ENCODE results near the gene SSBP3.

Gene SSBP3

DNA sequence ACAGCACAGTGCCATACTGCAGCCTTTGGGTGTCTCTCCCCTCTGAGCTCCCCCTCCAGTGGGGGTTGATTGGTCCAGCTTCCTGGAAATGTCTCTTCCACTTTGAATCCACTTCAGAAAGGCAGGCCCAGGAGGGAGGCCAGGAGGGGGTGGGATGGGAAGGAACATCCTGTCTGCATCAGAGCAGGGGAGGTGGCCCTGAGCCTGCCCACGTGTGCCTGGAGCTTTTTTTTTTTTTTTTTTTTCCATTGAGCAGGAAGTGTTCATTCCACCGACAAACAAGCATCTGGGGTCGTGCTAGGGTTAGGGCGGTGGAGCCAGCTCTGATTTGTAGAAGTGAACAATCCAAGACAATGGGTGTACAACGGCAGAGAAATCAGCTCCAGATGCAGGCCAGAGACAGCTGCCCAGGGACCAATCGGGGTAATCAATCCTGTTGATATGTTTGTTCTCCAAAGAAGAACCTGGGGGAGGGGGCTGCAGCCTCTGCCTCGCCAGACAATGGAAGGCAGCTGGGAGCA lies 93.3 kb downstream of the SSBP3 start:
- in situ Hi-C loops (cut with MboI; ENCODE audit: low sequenced_read_pairs): no loop called here

DNA sequence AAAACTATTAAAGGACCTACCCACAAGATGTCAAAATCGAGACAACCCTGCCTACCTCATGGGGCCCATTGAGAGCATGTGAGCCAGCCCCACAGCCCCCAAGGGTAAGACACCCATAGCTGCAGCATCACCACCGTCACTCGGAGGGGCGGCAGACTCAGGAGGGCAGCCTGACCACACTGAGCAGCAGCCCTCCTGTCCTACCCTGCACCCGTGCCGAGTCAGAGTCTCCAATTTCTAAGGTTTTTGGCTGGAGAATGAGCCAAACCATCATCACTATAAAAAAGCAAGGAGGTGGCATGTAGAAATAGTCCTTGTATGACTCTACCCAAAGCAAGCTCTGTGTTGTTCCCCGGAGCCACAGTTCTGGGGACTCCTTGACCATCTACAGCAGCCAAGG lies 94.7 kb downstream of the SSBP3 start:
- in situ Hi-C loops (cut with MboI; ENCODE audit: low sequenced_read_pairs): no loop called here

DNA sequence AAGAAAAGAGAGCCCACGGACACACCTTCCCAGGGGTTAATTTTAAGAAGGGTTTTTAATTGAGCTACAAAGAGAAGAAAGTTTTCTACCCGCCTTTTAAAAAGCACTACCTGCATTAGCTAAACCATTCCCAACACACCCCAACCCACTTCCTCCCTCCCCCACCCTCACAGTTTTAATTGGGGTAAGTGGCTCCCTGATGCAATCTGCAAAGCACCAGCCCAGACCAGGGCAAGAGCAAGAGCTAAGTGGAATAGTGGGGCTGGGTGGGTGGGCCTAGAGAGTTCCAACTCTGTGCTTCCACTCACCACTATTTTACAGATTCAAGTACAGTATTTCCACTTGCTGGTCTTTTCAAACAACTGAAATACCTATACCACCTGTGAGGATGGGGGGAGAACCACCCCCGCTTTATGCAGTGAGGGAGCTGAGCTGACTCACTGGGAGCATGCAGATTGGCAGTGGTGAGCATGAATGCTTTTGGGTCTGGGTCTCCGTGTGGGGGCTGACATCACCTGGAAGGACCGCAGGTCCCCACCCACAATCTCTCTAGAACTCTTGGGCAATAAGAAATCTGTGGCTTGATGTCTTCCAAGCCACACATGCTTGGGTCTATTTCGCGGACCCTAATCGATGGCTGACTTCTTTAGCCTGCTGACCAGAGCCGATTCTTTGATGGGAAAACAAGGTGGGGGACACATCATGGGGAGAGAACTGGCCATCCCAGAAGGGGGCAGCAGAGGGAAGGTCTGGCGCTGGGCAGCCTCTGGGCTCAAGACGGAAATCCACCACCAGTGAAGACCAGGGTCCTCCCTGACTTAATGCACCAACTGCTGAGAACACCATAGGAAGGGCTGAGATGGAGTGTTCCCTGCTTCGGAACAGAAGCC lies 95.5 kb downstream of the SSBP3 start:
- in situ Hi-C loops (cut with MboI; ENCODE audit: low sequenced_read_pairs): no loop called here

DNA sequence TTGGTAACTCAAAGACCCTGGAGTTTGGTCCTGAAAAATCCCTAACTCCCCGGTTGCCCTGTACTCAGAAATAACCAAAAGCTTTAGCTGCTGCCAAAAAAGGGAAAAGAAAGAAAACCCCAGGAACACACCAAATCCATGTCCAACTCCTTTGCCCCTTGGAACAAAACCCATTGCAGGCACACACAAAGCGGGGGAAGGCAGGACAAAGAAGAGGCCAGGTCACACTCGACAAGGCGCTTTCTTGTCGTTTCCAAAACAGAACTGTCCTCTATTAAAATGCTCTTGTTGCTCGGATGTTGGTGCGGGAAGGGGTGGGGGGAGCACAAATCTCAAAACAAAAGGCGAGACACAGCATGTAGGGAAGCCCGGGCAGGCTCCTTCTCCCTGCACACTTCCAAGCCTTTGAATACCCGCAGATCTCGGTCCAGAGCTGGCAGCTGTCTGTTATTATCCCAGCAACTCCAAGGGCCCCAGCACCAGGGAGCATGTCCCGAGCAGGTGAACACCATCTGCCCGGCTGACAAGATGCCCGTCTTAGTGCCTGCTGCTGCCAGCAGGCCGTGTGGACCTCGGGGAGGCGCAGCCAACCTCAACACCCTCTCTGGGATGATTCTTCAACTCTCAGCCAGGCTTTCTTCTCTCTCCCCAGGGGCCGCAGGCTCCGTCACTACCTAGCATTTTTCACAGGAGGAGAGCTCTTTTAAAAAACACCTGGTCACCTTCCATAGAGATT lies 96.4 kb downstream of the SSBP3 start:
- in situ Hi-C loops (cut with MboI; ENCODE audit: low sequenced_read_pairs): no loop called here

DNA sequence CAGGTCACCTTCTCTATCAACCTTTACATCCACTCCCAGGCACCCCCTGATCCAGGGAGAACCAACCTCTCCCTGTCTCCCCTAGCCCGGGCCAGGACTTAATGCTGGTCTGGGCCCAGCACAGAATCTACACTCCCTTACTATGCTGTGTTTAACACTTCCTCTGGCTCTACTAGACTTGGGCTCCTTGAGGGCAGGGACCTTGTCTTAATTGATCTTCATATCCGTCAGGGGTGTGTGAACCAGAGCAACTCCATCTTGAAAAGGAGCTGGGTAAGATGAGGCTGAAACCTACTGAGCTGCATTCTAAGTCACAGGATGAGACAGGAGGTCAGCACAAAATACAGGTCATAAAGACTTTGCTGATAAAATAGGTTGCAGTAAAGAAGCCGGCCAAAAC lies 98.9 kb downstream of the SSBP3 start:
- in situ Hi-C loops (cut with MboI; ENCODE audit: low sequenced_read_pairs): no loop called here

DNA sequence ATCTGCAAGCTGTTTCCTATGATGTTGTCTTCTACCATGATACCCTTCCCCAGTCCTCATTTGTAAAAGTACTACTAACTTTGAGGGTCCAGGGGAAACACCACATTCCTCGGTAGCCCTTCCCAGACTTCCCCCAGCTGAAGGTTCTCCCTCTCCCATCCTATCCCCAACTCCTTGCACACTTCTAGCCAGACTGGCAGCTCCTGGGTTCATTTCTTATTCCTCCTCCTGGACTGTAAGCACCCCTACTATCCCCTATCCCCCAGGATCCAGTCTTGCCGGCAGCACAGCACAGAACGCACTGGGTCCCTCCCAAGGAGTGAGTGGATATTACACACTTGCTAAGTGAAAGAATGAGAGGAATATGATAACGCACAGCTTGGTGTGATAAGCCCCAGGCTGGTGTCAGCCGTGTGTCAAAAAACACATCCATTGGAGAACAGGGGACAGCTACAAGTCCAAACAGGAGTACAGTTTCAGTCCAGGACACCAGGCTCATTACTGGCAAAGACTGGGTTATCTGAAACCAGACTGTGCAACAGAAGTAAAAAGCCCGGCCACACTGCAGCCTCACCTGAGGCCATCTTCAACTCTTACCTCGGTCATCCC lies 100.2 kb downstream of the SSBP3 start:
- in situ Hi-C loops (cut with MboI; ENCODE audit: low sequenced_read_pairs): no loop called here

DNA sequence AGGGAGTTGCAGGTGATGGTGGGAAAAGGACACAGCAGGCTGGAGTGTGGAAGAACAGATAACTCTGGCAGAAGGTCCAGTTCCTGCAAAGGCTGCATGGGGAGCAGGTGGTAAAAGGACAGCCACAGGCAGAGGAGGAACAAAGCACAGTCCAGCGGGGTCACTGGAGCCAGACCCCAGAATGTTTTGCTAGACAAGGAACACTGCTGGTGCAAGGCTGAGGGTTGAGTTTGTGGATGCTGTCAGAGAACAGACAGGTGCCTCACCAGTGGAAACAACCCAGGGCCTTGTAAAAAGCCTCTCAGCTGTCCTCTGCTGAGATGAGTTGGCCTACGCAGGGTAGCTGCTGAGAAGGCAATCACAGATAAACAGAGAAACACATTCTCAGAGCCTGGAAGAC lies 101.7 kb downstream of the SSBP3 start:
- in situ Hi-C loops (cut with MboI; ENCODE audit: low sequenced_read_pairs): no loop called here

DNA sequence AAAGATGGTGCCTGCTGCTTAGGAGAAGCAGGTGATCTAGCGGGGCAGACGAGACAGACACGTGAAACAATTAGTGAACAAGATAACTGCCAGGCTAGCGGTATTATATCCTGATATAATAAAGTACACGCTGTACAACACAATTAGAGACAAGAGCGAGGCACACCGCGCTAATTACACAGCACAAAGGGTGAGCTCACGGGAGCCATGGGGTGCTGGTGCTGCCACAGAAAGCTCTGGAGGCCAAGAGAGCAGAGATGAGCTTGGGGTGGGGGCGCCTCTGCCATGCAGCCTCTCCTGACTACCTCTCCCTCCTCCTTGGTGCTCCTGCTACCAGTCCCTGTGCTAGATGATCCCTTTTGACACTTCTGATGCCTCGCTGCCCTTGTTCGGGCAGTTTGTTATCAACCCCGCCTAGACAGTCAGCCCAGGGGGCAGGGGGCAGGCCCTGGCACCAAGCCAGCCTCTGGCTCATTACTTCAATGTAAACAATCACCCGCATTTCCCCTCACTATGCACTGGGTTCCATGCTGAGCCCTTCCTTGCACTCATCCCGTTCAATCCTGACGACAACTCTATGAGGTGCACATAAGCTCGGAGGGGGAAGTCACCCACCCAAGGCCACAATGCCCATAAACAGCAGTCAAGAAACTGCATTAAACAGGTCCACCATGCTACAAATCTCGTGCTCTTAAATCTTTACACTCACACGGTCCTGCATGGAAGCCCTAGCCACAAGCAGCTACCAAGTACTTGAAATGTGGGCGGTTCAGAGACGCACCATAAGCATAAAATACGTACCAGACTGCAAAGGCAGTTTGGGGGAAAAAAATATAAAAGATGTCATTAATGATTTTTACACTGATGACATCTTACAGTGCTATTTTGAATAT lies 103.0 kb downstream of the SSBP3 start:
- in situ Hi-C loops (cut with MboI; ENCODE audit: low sequenced_read_pairs): no loop called here

DNA sequence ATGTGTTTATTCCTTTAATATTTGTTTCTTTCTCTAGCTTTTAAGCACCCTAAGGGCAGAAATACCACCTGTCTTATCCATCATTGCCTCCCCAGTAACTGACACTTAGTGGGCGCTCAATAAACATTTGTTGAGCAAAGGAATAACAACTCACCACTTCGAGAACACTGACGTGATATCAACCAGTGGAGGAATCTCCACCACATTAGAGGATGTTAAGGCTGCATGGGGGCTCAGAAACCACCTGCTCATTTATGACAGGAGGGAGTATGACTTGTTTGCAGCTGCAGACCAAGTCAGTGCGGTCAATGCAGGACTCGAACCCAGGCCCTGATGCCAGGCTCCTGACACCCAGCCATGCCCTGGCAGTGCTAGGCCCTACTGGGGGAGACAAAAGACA lies 103.6 kb downstream of the SSBP3 start:
- in situ Hi-C loops (cut with MboI; ENCODE audit: low sequenced_read_pairs): no loop called here

DNA sequence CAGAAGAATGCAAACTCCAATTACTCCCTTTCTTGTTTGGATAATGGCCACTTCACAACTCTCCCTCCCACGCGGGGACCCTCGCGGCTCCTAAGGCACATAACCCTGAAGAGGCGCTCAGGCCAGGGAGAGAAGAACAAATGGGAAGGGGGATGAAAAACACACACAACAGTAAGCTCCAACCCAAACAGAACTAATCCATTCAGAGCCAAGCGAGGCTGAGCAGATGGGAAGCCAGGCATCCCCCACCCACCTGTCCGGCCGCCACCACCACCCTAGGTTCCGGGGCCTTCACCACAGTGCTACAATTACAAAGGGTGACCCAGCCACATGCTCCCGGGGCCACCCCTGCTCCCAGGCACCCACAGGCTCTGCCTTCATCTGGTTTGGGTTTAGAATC lies 104.7 kb downstream of the SSBP3 start:
- in situ Hi-C loops (cut with MboI; ENCODE audit: low sequenced_read_pairs): no loop called here

DNA sequence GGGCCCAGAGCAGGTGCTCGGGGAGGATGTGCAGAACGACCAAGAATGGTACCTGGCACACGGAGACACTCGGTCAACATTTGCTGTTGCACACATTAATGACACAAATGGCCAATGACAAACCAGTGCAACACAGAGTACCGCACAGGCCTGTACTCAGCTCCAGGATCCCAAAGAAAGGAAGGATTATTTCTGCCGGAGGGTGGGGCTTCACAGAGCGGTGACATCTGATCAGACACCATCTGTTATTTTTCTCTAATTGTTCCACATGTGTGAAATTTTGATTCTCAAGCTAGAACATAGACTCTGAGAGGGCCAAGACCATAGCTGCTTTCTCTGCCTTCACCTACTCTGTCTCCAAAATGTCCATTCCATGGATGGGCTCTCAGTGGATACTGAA lies 105.8 kb downstream of the SSBP3 start:
- in situ Hi-C loops (cut with MboI; ENCODE audit: low sequenced_read_pairs): no loop called here

DNA sequence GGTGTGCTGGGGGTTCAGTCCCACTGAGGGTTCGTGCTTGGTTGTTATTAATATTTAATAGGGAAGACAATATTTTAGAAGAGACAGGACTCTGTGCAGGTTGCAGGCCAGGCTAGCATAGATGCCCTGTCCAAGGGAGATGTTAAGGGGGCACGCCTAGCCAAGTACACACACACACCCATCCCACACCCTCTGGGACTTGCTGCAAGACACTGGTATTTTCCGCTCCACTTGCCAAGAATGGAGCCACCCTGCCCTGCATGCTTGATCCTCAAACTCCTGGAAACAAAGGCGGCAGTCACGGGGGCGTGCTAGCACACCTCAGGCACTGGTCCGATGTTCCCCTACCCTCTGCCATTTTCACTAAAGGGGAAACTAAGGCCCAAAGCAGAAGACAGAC lies 107.2 kb downstream of the SSBP3 start:
- in situ Hi-C loops (cut with MboI; ENCODE audit: low sequenced_read_pairs): no loop called here

DNA sequence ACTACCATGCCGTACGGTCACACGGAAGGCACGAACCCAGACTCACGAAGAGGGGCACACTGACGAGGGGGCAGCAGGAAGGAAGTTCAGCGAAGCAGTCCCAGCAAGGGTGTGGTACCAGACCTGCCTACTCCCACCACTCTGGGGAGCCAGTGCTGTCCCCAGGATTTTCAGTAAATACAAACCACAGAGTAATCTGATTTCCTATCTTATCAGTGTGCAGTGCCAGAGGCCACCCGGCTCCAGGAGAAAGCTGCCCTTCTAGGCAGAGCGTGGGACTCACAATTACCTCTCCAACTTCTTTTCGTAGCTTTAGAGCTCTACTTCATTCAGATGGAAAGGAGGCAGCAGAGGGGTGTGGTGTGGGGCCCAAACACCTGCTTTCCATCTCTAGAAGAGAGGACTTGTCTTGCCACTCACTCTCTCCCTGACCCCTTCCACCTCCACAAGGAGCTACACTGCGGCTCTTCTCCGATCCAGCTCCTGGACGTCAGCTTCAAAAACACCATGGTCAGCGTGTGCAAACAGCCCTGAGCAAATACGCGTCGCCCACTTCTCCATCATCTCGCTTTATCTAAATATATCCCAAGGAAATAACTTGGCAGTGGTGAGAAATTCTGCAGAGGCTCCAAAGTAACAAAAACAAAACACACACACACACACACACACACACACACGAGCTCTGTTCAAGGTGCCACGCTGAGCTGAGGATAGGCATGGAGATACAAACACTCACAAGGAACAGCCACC lies 107.7 kb downstream of the SSBP3 start:
- in situ Hi-C loops (cut with MboI; ENCODE audit: low sequenced_read_pairs): no loop called here

DNA sequence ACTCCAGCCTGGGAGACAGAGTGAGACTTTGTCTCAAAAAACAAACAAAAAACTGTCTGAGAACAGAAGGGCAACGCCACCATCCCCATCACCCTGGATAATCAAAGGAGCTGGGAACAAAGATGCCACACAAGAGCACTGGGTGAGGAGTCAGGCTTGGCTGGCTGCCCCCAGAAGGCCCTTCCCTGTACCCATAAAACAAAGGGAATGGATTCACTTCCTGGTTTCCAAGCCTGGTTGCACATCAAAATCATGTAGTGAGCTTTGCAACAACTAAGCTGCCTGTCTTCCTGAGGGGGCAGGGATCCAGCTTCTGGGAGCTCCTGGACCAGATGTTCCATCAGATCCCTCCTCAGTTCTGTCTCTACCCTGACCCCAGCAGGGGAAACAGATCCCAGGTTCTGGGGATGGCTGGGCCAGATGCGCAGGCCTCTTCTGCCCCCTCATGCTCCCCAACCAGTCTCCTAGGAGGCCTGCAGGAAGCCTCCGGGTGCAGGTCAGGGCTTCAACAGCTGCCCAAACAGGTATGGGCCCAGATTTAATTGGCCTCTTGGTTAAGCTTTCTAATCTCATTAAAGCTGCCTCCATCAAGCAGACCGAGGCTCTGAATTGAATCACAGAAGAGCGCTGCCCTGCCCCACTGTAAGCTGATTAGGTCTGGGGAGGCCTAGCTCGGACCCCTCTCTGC lies 108.5 kb downstream of the SSBP3 start:
- in situ Hi-C loops (cut with MboI; ENCODE audit: low sequenced_read_pairs): no loop called here

DNA sequence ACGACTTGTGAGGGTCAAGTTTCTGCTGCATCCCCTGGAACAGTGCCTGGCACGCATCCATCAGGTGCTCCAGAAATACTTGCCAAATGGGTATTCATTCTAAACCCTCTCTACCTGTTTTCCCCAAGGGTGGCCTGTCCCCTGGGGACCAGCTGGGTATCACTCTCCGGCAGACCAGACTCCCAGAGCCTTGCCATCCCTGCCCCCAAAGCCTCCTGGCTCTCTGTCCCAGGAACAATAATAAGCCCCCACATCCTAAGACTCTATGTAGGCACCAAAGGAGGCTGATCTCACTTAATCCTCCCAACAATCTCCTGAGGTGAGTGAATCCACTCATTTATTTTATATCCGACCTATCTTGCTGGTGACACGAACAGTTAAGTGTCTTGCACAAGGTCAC lies 109.5 kb downstream of the SSBP3 start:
- in situ Hi-C loops (cut with MboI; ENCODE audit: low sequenced_read_pairs): no loop called here

DNA sequence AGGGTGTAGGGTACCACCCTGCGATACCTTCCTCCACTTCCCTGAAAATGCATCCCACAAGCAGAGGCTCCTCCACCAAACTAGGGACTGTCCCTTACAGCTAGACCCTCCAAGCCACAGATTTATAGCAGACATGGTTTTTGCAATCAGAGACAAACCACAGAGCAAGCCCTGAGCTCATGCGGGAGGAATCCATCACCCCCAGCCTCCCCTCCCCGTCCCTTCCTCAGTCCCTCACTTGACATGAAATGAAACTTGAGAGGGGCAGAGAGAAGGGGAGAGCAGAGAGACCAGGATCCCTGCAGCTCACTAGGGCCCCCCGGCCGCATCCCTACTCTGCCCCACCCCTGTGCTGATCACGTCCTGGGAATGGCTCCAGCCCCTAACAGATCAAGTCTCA lies 111.3 kb downstream of the SSBP3 start:
- in situ Hi-C loops (cut with MboI; ENCODE audit: low sequenced_read_pairs): no loop called here

DNA sequence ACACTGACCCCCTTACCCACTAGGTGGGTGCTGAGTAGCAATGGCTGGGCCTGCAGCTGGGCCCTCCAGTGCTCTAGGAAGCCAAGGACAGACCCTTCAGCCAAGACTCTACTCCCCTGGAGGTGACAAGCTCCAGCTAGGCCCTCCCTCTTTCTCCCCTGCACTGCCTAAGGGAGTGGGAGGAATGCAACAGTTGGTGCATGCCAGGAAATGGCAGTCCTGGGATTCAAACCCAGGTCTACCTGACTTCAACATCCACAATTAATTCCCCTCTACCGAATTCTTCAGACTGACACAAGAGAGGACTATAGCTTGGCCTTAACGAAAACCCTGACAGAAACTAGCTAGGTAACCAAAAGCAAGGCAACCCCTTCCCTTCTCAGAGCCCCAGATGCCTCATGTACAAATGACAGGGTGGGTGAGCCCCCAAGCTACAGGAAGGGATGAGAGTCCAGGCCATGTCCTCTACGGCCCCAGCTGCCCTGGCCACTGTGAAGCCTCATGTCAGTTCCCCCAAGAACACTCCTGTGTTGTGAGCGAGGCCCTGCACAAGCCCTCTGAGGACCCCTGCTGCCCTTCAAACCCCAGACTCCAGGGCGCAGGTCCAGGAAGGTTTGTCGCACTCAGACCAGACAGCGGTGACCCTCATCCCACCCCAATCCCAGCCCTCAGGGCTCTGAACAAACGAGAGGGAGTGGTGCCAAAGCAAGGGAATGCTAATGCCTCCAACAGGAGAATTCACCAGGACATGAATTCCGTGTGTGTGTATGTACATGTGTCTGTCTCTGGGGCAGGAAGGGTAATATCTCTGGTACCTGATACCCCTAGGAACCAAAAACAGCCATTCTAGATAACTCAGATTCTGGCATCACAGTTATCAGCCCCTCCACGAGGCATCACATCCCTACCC lies 113.9 kb downstream of the SSBP3 start:
- in situ Hi-C loops (cut with MboI; ENCODE audit: low sequenced_read_pairs): no loop called here

DNA sequence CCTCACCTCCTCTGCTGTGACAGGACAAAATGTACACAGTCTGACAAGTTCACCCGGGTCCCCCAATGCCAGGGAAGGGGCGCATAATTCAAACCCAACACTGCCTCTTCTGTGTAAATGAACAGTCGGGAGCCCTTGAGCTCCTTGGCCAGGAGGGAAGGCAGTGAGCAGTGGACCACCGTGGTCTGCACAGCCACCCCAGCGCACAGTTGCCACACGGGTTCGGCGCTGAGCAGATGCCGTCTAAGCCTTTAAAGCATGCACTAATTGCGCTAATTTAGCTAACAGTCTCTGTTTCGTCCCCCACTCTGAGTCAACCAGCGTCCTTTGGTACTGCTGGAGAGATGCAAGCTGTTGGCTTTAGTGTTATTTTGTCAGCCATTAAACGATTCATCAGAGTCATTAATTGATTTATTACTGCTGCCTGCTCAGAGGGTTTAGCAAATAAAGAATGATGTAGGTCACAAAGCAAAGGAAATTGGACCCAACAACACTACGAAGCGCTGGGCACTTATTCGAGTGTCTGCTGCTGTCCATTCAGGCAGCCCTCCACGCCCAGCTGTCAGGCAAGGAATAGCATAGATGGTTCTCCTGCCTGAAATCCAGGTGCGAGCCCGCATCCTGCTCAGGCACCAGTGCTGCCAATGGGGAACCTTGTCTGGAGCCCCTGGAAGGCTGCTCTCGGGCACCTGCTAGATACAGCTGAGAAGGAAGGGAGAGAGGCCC lies 114.8 kb downstream of the SSBP3 start:
- in situ Hi-C loops (cut with MboI; ENCODE audit: low sequenced_read_pairs): no loop called here

All from hTERT RPE-1 (cell line).